Trophoblast cell (in vitro differentiated cells and primary cell): ENCODE data around the gene NFATC2.

Source experiments
- DNase-seq, 2 donors: peaks; one replicate each; pipeline ENCODE4 v3.0.0-alpha.2; 2016
- H2AFZ ChIP-seq: 2 replicates; pipeline ENCODE4 v1.6.1; 2013; ENCODE audit warnings: low read length, moderate library complexity, mild to moderate bottlenecking; ENCODE audit not compliant: insufficient read depth, poor library complexity
- H2AK5ac ChIP-seq: 2 replicates; pipeline ENCODE4 v1.6.1; 2013; ENCODE audit warnings: mild to moderate bottlenecking, low read length
- H2BK120ac ChIP-seq: 2 replicates; pipeline ENCODE4 v1.6.1; 2013; ENCODE audit warnings: low read length, mild to moderate bottlenecking, moderate library complexity; ENCODE audit not compliant: insufficient read depth, poor library complexity
- H2BK12ac ChIP-seq: 2 replicates; pipeline ENCODE4 v1.6.1; 2013; ENCODE audit warnings: mild to moderate bottlenecking, low read length, moderate library complexity
- H2BK5ac ChIP-seq: 2 replicates; pipeline ENCODE4 v1.6.1; 2013; ENCODE audit warnings: low read length, low read depth, moderate library complexity, mild to moderate bottlenecking; ENCODE audit not compliant: poor library complexity
- H3K14ac ChIP-seq: 2 replicates; pipeline ENCODE4 v1.6.1; 2013; ENCODE audit warnings: mild to moderate bottlenecking, low read length
- H3K18ac ChIP-seq: 2 replicates; pipeline ENCODE4 v1.6.1; 2013; ENCODE audit warnings: mild to moderate bottlenecking, low read length
- H3K23ac ChIP-seq: 2 replicates; pipeline ENCODE4 v1.6.1; 2013; ENCODE audit warnings: low read length
- H3K27ac ChIP-seq: 2 replicates; pipeline ENCODE4 v1.5.1; 2013; ENCODE audit warnings: low read depth, mild to moderate bottlenecking, inconsistent platforms, low read length, moderate library complexity
- H3K27me3 ChIP-seq: 2 replicates; pipeline ENCODE4 v1.6.1; 2013; ENCODE audit warnings: inconsistent platforms, mild to moderate bottlenecking, low read length, moderate library complexity; ENCODE audit not compliant: insufficient read depth
- H3K36me3 ChIP-seq, 2 experiments: 1 replicate in 1 of 2; 2 replicates in 1 of 2; pipeline ENCODE4 v1.6.1; 2013; ENCODE audit warnings: low read length in 2 of 2, mild to moderate bottlenecking in 2 of 2, moderate library complexity in 1 of 2; ENCODE audit not compliant: insufficient read depth in 2 of 2, control insufficient read depth in 1 of 2
- H3K4ac ChIP-seq: 2 replicates; pipeline ENCODE4 v1.6.1; 2013; ENCODE audit warnings: low read depth, mild to moderate bottlenecking, low read length, moderate library complexity
- H3K4me1 ChIP-seq, 2 experiments: 1 replicate in 1 of 2; 2 replicates in 1 of 2; pipeline ENCODE4 v1.6.1; 2013; ENCODE audit warnings: low read length in 2 of 2, mild to moderate bottlenecking in 2 of 2, moderate library complexity in 1 of 2; ENCODE audit not compliant: insufficient read depth in 2 of 2, control insufficient read depth in 1 of 2
- H3K4me2 ChIP-seq: 2 replicates; pipeline ENCODE4 v1.6.1; 2013; ENCODE audit warnings: inconsistent platforms, mild to moderate bottlenecking, low read length, moderate library complexity
- H3K4me3 ChIP-seq: 2 replicates; pipeline ENCODE4 v1.5.1; 2013; ENCODE audit warnings: mild to moderate bottlenecking, low read depth, low read length, inconsistent platforms
- H3K79me1 ChIP-seq: one replicate; pipeline ENCODE4 v1.6.1; 2013; ENCODE audit warnings: low read length
- H3K79me2 ChIP-seq: 2 replicates; pipeline ENCODE4 v1.6.1; 2013; ENCODE audit warnings: low read length, mild to moderate bottlenecking; ENCODE audit not compliant: control insufficient read depth, insufficient read depth, poor library complexity
- H3K9ac ChIP-seq: 2 replicates; pipeline ENCODE4 v1.6.1; 2013; ENCODE audit warnings: mild to moderate bottlenecking, low read length
- H3K9me3 ChIP-seq: 2 replicates; pipeline ENCODE4 v1.6.1; 2013; ENCODE audit warnings: low read depth, mild to moderate bottlenecking, control low read depth, inconsistent platforms, low read length; ENCODE audit not compliant: insufficient read depth
- H4K12ac ChIP-seq: 2 replicates; pipeline ENCODE4 v1.6.1; 2013; ENCODE audit warnings: low read depth, mild to moderate bottlenecking, low read length, moderate library complexity
- H4K8ac ChIP-seq: 2 replicates; pipeline ENCODE4 v1.6.1; 2013; ENCODE audit warnings: low read depth, mild to moderate bottlenecking, low read length, moderate library complexity
- H4K91ac ChIP-seq: one replicate; pipeline ENCODE4 v1.6.1; 2013; ENCODE audit warnings: low read depth, mild to moderate bottlenecking, low read length, moderate library complexity
- WGBS: extraction: QIAGEN DNeasy Blood & Tissue Kit; methylation state at CpG from one replicate; pipeline ENCODE4 v1.1.7; 2013; ENCODE audit warnings: missing lambda C conversion rate; ENCODE audit not compliant: insufficient read length, insufficient coverage; ENCODE audit errors: extremely low coverage; 5-methylcytosine and 5-hydroxymethylcytosine counted together

Gene NFATC2

DNA sequence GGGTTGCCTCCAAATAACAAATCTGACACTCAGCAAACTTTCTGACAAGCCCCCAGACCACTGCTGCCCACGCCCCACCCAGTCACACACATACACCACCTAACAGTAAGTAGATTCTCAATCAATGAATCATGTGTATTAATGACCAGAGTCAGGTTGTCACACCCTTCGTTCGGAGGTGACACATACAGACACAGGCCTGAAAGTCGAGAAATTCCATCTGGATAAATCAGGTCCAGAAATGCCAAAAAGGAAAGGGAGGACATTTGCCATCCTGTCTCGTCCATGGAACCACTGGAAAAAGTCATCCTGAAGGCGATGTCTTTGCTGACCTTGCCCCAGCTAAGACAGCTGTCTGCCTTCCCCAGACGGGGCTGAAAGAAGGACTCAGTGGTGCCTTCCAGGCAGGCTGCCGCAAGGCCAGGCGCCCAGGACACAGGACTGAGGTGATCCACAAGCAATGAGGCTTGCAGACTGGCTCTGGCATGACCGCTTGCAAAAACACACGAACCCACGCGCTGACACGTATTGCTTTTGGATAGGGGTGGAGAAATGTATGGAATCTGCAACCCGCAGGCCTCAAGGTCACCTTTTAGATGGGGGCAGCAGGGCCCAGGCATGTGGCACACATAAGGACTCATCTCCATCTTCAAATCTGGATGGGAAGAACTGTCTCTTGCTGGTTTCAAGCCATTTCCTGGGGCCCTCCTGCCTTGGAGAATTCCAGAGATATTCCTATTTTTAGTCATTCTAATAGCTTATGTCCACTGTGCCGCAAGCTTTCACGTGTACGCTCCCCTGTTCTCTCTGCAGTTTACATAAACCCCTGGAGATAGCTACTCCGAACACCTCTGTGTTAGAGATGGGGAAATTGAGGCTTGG, 9.0 kb downstream of the NFATC2 start:
- Histone ChIP-seq H3K27me3 (no peaks in the 10 kb centered on the region), H3K9me3 (no peaks in the 10 kb centered on the region), H2AK5ac (no peak overlapping the region), H2AFZ (no peak overlapping the region), H4K12ac (no peak overlapping the region), H3K9ac (no peak overlapping the region), H4K91ac (no peak overlapping the region), H3K14ac (no peak overlapping the region), H3K79me2 (no peaks in the 10 kb centered on the region), H3K4me2 (peak overlapping the region; percentile 17), H3K4ac (no peak overlapping the region), H2BK120ac (no peak overlapping the region), H3K36me3 (peaks cover 0 to 2% of the 10 kb centered on the region in 2 experiments), H3K4me1 (peaks cover 7 to 21% of the 10 kb centered on the region in 2 experiments), H2BK5ac (no peak overlapping the region), H3K4me3 (no peak overlapping the region), H3K18ac (no peak overlapping the region), H2BK12ac (no peak overlapping the region), H3K27ac (peak overlapping the region; percentile 23), H3K23ac (no peak overlapping the region), H3K79me1 (peaks cover 3% of the 10 kb centered on the region), H4K8ac (no peak overlapping the region)
- DNase-seq, result peak; percentile 60 to 84
- WGBS, result no CpG with 5 or more reads among the region's 19 CpGs

DNA sequence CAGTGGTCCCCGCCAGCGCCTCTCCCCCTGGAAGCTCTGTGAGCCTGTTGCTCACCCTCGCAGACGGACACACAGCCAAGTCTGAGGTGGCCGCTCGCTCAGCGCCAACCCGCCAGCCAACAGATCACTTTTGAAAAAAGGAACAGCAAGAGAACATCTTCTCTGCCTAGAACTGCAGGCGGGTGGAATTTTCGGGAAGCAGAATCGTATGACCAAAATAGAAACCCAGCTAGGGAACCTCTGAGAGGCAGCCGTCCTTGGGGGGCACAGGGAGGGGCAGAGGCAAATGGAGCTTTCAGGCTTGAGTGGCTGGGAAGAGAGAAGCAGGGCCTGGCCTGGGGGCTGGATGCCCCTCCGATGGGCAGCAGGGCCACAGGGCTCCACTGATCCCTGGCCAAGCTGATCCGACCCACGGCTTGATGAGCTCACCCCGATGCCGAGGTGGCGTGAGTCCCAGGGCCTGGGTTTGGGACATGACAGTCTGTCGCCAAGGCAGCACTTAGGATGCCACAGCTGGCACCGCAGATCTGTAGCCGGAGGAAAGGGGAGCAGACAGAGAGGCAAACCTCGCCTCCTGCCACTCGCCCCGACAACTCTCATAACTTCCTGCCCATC, 9.8 kb downstream of the NFATC2 start:
- Histone ChIP-seq H3K18ac (peak overlapping the region; percentile 69), H4K8ac (peak overlapping the region; percentile 62), H3K4me2 (no peak overlapping the region), H3K9ac (no peak overlapping the region), H3K4ac (peak overlapping the region; percentile 12), H3K79me2 (no peaks in the 10 kb centered on the region), H3K14ac (peak overlapping the region; percentile 2), H2AFZ (no peak overlapping the region), H3K4me3 (no peak overlapping the region), H4K12ac (no peak overlapping the region), H3K27me3 (no peaks in the 10 kb centered on the region), H3K27ac (peak overlapping the region; percentile 29), H3K4me1 (peaks cover 7 to 21% of the 10 kb centered on the region in 2 experiments), H2BK12ac (peak overlapping the region; percentile 84), H2AK5ac (peak overlapping the region; percentile 65), H3K79me1 (peaks cover 3% of the 10 kb centered on the region), H3K9me3 (no peaks in the 10 kb centered on the region), H3K23ac (no peak overlapping the region), H2BK5ac (no peak overlapping the region), H4K91ac (peak overlapping the region; percentile 56), H2BK120ac (peak overlapping the region; percentile 12), H3K36me3 (peaks cover 0 to 2% of the 10 kb centered on the region in 2 experiments)
- no peak for DNase-seq
- no CpG with 5 or more reads among the region's 24 CpGs for WGBS

DNA sequence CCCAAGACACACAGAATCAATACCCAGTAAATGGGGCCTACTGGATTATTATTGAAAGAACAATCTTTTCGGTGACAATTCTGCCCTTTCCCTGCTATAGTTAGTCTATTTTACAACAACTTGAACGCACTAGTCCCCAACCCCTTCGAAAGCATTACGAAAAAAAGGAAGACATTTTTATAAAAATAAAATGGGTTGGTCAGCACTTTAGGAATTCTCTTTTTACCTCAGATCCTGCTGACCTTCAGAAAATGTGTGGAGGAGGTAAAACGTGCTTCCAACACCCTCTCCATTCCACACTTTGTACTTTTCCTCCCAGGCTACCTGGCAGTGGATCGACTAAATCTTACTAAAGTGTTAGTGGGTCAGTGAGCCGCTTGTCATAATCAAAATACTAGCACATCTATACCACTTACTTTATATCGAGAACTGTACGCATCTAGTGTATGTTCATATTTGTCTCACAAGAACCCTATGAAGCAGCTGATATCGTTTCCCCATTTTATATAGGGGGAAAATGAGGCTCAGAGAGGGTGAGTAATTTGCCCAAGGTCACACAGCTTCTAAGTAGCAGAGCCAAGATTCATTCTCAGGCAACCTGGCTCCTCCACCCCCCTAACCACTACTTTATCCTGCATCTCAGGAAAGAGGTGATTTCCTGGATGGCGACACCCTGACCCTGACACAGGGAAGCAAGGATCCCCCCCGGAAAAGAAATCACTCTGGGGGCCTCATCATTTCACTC, 10.6 kb downstream of the NFATC2 start:
- no peak overlapping the region for H4K12ac ChIP-seq
- no peak overlapping the region for H3K4ac ChIP-seq
- H3K27me3 ChIP-seq, result no peaks in the 10 kb centered on the region
- no peak overlapping the region for H4K91ac ChIP-seq
- H2BK5ac ChIP-seq, result no peak overlapping the region
- no peak overlapping the region for H2AK5ac ChIP-seq
- no peak overlapping the region for H3K23ac ChIP-seq
- no peak overlapping the region for H3K18ac ChIP-seq
- H2AFZ ChIP-seq, result no peak overlapping the region
- no peaks in the 10 kb centered on the region for H3K9me3 ChIP-seq
- WGBS, result no CpG with 5 or more reads among the region's 12 CpGs
- H3K4me2 ChIP-seq, result no peak overlapping the region
- H3K36me3 ChIP-seq, result no peaks in the 10 kb centered on the region
- H3K14ac ChIP-seq, result no peak overlapping the region
- no peak overlapping the region for H3K27ac ChIP-seq
- H2BK12ac ChIP-seq, result no peak overlapping the region
- DNase-seq, result no peak
- H3K79me1 ChIP-seq, result peaks cover 3% of the 10 kb centered on the region
- H3K4me1 ChIP-seq, result peaks cover 7 to 21% of the 10 kb centered on the region in 2 experiments
- H3K79me2 ChIP-seq, result no peaks in the 10 kb centered on the region
- no peak overlapping the region for H2BK120ac ChIP-seq
- no peak overlapping the region for H3K4me3 ChIP-seq
- H4K8ac ChIP-seq, result no peak overlapping the region
- no peak overlapping the region for H3K9ac ChIP-seq

DNA sequence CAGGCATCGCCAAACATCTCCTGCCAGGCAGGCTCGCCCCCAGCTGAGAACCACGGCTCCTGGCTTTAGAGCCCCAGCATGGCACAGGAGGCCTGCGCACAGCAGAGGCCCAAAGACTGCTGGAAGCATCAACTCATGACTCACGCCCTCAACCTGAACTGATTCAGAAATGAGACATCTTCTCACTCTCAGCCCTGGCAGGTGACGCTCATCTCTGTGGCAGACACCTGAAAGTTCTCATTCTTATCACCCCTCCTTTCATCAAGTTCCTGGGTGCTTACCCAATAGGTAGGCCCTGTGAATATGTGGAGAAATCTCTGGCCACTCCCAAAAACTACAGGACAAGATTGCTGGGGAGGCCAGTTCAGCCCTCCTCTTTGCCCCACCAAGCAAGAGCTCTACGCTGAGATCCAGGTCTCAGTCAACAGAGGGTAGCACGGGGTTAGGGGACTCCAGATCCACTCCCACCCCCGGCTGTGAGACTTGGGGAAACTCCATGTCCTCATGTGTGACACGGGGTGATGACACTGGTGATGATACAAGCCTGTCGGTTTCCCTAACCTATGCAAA, 11.3 kb downstream of the NFATC2 start:
- H2BK120ac ChIP-seq, result no peak overlapping the region
- no peaks in the 10 kb centered on the region for H3K79me2 ChIP-seq
- no peak overlapping the region for H2AFZ ChIP-seq
- peak; percentile 72 to 75 for DNase-seq
- H3K9ac ChIP-seq, result no peak overlapping the region
- H4K12ac ChIP-seq, result no peak overlapping the region
- peak overlapping the region; percentile 65 for H3K4ac ChIP-seq
- peaks cover 3% of the 10 kb centered on the region for H3K79me1 ChIP-seq
- H3K18ac ChIP-seq, result peak overlapping the region; percentile 27
- H3K27me3 ChIP-seq, result no peaks in the 10 kb centered on the region
- H3K4me2 ChIP-seq, result no peak overlapping the region
- H2AK5ac ChIP-seq, result peak overlapping the region; percentile 26
- peaks cover 7 to 21% of the 10 kb centered on the region in 2 experiments for H3K4me1 ChIP-seq
- WGBS, result no CpG with 5 or more reads among the region's 11 CpGs
- no peak overlapping the region for H3K4me3 ChIP-seq
- no peak overlapping the region for H4K8ac ChIP-seq
- H2BK12ac ChIP-seq, result peak overlapping the region; percentile 41
- no peaks in the 10 kb centered on the region for H3K9me3 ChIP-seq
- H3K14ac ChIP-seq, result no peak overlapping the region
- no peak overlapping the region for H3K27ac ChIP-seq
- H3K23ac ChIP-seq, result no peak overlapping the region
- H3K36me3 ChIP-seq, result no peaks in the 10 kb centered on the region
- H2BK5ac ChIP-seq, result no peak overlapping the region
- H4K91ac ChIP-seq, result no peak overlapping the region
